ENCODE measurements around the gene LPGAT1. TPM values are rescaled to one million over a fixed set of nuclear protein-coding genes. Genes with fewer than 3 reads are reported as not detected.
A peak's percentile ranks its signal among the peaks of the same experiment; 100 is the strongest.

The LPGAT1 gene
- total RNA-seq, 2 donors from 2014 or later = 29.6 to 81.7 TPM

GRCh38 chr1:211829343-211830054 is 1.1 kb downstream of the LPGAT1 start:
- H3K9me3 ChIP-seq = no peaks in the 10 kb centered on the region
- intact Hi-C loops (cut with DNase I) = loop anchor here (2.0 to 5.0 kb wide), 2 partner anchors 131 to 147 kb away; no protein-coding TSS in a partner anchor
- no peaks in the 10 kb centered on the region for H3K36me3 ChIP-seq
- 6% methylated on average over 22 of the region's 22 CpGs for WGBS
- H3K4me3 ChIP-seq = peak overlapping the region; percentile 90 to 95
- peak overlapping the region; percentile 82 to 88 for H3K27ac ChIP-seq
- peak; percentile 26 for DNase-seq (ENCODE audit: low spot score)
- no peaks in the 10 kb centered on the region for H3K4me1 ChIP-seq (replicated peaks)
- TF ChIP-seq POLR2AphosphoS5 (IDR thresholded peaks at IDR 0.05) (no peak), POLR2A (IDR thresholded peaks at IDR 0.05) (peak; percentile 23), CTCF (IDR thresholded peaks at IDR 0.05) (peak in 1 of 4 experiments; percentile 14)
- no peaks in the 10 kb centered on the region for H3K27me3 ChIP-seq (replicated peaks; ENCODE audit: insufficient read depth)

GRCh38 chr1:211828584-211829342 is 1.8 kb downstream of the LPGAT1 start:
- no peaks in the 10 kb centered on the region for H3K4me1 ChIP-seq (replicated peaks)
- intact Hi-C loops (cut with DNase I) = no loop called here
- no peaks in the 10 kb centered on the region for H3K9me3 ChIP-seq
- TF ChIP-seq CTCF (IDR thresholded peaks at IDR 0.05) (no peak), POLR2AphosphoS5 (IDR thresholded peaks at IDR 0.05) (no peak), POLR2A (IDR thresholded peaks at IDR 0.05) (no peak)
- no peaks in the 10 kb centered on the region for H3K27me3 ChIP-seq (replicated peaks; ENCODE audit: insufficient read depth)
- no peaks in the 10 kb centered on the region for H3K36me3 ChIP-seq
- no peak overlapping the region for H3K27ac ChIP-seq
- 65% methylated on average over 9 of the region's 9 CpGs for WGBS
- DNase-seq (ENCODE audit: low spot score) = no peak
- peak overlapping the region; percentile 90 to 95 for H3K4me3 ChIP-seq

- Histone ChIP-seq H3K4me1 (replicated peaks) (no peaks in the 10 kb centered on the region), H3K9me3 (no peaks in the 10 kb centered on the region), H3K27me3 (replicated peaks; ENCODE audit: insufficient read depth) (no peaks in the 10 kb centered on the region), H3K4me3 (no peak overlapping the region), H3K27ac (no peak overlapping the region), H3K36me3 (no peaks in the 10 kb centered on the region)
- intact Hi-C loops (cut with DNase I) = no loop called here
- DNase-seq (ENCODE audit: low spot score) = no peak
- TF ChIP-seq CTCF (IDR thresholded peaks at IDR 0.05) = no peak
- no peak for TF ChIP-seq POLR2AphosphoS5 (IDR thresholded peaks at IDR 0.05)
- no peak for TF ChIP-seq POLR2A (IDR thresholded peaks at IDR 0.05)
Observed at GRCh38 chr1:211827051-211827450, 3.5 kb downstream of the LPGAT1 start.

- intact Hi-C loops (cut with DNase I) = no loop called here
- WGBS = 100% methylated on average over 1 of the region's 1 CpG
- no peaks in the 10 kb centered on the region for H3K9me3 ChIP-seq
- H3K27me3 ChIP-seq (replicated peaks; ENCODE audit: insufficient read depth) = no peaks in the 10 kb centered on the region
- no peaks in the 10 kb centered on the region for H3K4me1 ChIP-seq (replicated peaks)
- TF ChIP-seq POLR2AphosphoS5 (IDR thresholded peaks at IDR 0.05) (no peak), POLR2A (IDR thresholded peaks at IDR 0.05) (no peak)
- H3K27ac ChIP-seq = no peak overlapping the region
- no peak for DNase-seq (ENCODE audit: low spot score)
- no peak overlapping the region for H3K4me3 ChIP-seq
- no peaks in the 10 kb centered on the region for H3K36me3 ChIP-seq
Observed at GRCh38 chr1:211825980-211826379, 4.6 kb downstream of the LPGAT1 start.

GRCh38 chr1:211822677-211823407 is 7.7 kb downstream of the LPGAT1 start:
- Histone ChIP-seq H3K27ac (no peak overlapping the region), H3K4me3 (no peak overlapping the region), H3K36me3 (no peaks in the 10 kb centered on the region), H3K9me3 (no peaks in the 10 kb centered on the region), H3K27me3 (replicated peaks; ENCODE audit: insufficient read depth) (no peaks in the 10 kb centered on the region), H3K4me1 (replicated peaks) (no peaks in the 10 kb centered on the region)
- intact Hi-C loops (cut with DNase I) = no loop called here
- 95% methylated on average over 5 of the region's 5 CpGs for WGBS
- no peak for DNase-seq (ENCODE audit: low spot score)
- TF ChIP-seq POLR2A (IDR thresholded peaks at IDR 0.05) (no peak), CTCF (IDR thresholded peaks at IDR 0.05) (no peak), POLR2AphosphoS5 (IDR thresholded peaks at IDR 0.05) (no peak)
